Calu3 (cell line): ENCODE results near the gene PLA2G6. TPM values are rescaled to one million over a fixed set of nuclear protein-coding genes. Genes with fewer than 3 reads are reported as not detected.

Experiments used
- BruUV-seq: library from RNA; stranded (reverse); fragments of 400-500 nt; replicated peaks from 2 replicates; lab custom pipeline; 2021; lab: Mats Ljungman, UMichigan
- CTCF ChIA-PET: fragments of 300-600 bp; sonication (Branson Sonifier 250); formaldehyde crosslinking; loops from one replicate; lab custom pipeline; 2022; ENCODE audit warnings: antibody characterized with exemption; lab: Charles Lee
- DNase-seq: peaks from one replicate; pipeline ENCODE4 v3.0.0; 2022
- H3K27ac Mint-ChIP-seq: one replicate; pipeline ENCODE4 v1.8.0; 2022; ENCODE audit warnings: mixed read lengths; ENCODE audit not compliant: unreplicated experiment
- H3K27me3 Mint-ChIP-seq: one replicate; pipeline ENCODE4 v1.8.0; 2022; ENCODE audit warnings: mixed read lengths; ENCODE audit not compliant: unreplicated experiment
- H3K36me3 Mint-ChIP-seq: one replicate; pipeline ENCODE4 v1.8.0; 2022; ENCODE audit warnings: mild to moderate bottlenecking, moderate library complexity, mixed read lengths; ENCODE audit not compliant: insufficient read depth, unreplicated experiment
- H3K4me1 Mint-ChIP-seq: one replicate; pipeline ENCODE4 v1.8.0; 2022; ENCODE audit warnings: mild to moderate bottlenecking, low read depth, mixed read lengths; ENCODE audit not compliant: unreplicated experiment
- H3K4me3 Mint-ChIP-seq: one replicate; pipeline ENCODE4 v1.8.0; 2022; ENCODE audit warnings: mild to moderate bottlenecking, low read depth, moderate library complexity, mixed read lengths; ENCODE audit not compliant: unreplicated experiment
- H3K9me3 Mint-ChIP-seq: one replicate; pipeline ENCODE4 v1.8.0; 2022; ENCODE audit warnings: low read depth, mixed read lengths; ENCODE audit not compliant: unreplicated experiment
- intact Hi-C: fragments of 100-400 bp; cut with micrococcal nuclease; formaldehyde crosslinking; loops from one replicate; pipeline ENCODE4 v1.10.0; 2022; ENCODE audit not compliant: unreplicated experiment
- total RNA-seq: library from RNA; stranded (reverse); gene quantifications from 2 replicates; pipeline ENCODE4 v1.2.3, GENCODE V29; 2022
- TF ChIP-seq, protein P1 (sequence below): fragments of 200-600 bp; IDR thresholded peaks from one replicate; pipeline ENCODE4 v1.8.0; 2022; ENCODE audit warnings: antibody characterized with exemption; ENCODE audit not compliant: unreplicated experiment

Gene PLA2G6
- total RNA-seq, 1 experiment from 2014 or later = 43.5 TPM

DNA sequence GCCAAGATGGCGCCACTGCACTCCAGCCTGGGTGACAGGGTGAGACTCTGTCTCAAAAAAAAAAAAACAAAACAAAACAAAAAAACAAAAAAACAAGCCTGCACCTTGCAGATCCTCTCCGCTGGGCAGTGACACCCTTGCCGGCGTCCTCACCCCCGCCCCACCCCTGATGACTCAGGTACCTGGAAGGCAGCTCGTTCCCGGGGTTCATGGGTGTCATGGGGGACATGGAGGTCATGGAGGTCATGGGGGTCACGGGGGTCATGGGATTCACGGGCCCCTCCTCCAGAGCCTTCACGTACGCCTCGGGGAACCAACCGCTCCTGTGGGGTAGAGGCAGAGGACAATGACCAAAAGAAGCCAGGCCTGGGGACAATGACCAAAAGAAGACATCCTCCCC lies 94.7 kb downstream of the PLA2G6 start:
- no peaks in the 10 kb centered on the region for H3K27me3 Mint-ChIP-seq
- H3K4me1 Mint-ChIP-seq = peaks cover 20% of the 10 kb centered on the region
- BruUV-seq = no TSS peak
- DNase-seq = no peak
- TF ChIP-seq, protein P1, sequence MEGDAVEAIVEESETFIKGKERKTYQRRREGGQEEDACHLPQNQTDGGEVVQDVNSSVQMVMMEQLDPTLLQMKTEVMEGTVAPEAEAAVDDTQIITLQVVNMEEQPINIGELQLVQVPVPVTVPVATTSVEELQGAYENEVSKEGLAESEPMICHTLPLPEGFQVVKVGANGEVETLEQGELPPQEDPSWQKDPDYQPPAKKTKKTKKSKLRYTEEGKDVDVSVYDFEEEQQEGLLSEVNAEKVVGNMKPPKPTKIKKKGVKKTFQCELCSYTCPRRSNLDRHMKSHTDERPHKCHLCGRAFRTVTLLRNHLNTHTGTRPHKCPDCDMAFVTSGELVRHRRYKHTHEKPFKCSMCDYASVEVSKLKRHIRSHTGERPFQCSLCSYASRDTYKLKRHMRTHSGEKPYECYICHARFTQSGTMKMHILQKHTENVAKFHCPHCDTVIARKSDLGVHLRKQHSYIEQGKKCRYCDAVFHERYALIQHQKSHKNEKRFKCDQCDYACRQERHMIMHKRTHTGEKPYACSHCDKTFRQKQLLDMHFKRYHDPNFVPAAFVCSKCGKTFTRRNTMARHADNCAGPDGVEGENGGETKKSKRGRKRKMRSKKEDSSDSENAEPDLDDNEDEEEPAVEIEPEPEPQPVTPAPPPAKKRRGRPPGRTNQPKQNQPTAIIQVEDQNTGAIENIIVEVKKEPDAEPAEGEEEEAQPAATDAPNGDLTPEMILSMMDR = no peak
- intact Hi-C loops = no loop called here
- H3K9me3 Mint-ChIP-seq = no peaks in the 10 kb centered on the region
- H3K27ac Mint-ChIP-seq = peak overlapping the region; percentile 40
- H3K36me3 Mint-ChIP-seq = peaks cover 76% of the 10 kb centered on the region
- H3K4me3 Mint-ChIP-seq = no peak overlapping the region
- CTCF ChIA-PET = no interaction called here

DNA sequence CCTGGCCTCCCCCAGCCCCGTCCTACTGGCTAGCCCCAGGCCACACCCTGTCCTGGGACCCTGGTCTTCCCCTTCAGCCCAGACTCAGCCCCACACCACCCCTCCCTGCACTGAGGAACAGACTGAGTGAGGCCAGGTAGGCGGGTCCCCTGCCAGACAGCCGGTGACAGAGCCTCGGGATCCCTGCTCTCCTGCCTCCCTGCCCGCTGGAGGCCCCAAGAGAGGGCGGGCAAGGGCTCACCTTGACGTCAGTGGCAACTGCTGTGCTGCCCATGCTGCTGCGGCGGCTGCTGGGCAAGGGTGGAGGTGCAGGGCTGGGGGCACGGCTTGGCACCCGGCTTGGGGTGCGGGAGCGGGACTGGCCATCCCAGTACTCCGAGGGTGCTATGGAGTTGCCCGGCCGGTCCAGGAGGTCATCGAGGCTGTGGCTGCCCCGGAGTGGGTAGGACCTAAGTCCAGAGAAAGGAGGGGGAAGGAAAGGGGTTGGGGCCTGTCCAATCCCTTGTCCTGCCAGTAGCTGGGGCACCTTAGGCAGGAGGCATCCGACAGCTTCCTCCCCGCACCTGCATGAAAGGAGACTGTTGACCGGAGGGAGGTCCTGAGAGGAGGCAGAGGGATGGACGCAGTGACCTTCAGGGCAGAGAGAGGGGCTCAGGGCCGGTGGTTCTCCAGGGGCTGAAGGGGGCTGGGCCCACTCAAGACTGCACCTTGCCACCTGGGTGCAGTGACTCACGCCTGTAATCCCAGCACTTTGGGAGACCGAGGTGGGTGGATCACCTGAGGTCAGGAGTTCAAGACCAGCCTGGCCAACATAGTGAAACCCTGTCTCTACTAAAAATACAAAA lies 95.4 kb downstream of the PLA2G6 start:
- intact Hi-C loops = no loop called here
- Mint-ChIP-seq H3K4me3 (peak overlapping the region; percentile 45), H3K4me1 (peaks cover 20% of the 10 kb centered on the region), H3K36me3 (peaks cover 75% of the 10 kb centered on the region), H3K27ac (no peak overlapping the region), H3K27me3 (no peaks in the 10 kb centered on the region), H3K9me3 (no peaks in the 10 kb centered on the region)
- CTCF ChIA-PET = no interaction called here
- DNase-seq = no peak
- no TSS peak for BruUV-seq
- TF ChIP-seq, protein P1 = no peak

DNA sequence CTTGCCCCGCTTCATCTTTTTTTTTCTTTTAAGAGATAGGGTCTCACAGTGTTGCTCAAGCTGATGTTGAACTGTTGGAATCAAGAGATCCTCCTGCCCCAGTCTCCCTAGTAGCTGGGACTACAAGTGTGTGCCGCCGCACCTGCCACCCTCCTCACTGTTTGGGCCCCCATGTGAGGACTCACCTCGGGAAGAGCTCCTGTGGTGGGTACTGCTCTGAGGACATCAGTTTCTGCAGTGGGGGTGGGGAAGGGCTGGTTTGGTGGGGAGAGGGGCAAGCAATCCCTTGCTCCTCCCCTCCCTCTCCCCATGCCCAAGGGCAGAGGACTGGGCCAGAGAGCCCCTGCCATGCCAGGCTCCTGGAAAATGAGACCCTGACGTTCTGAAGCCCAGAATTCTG lies 96.1 kb downstream of the PLA2G6 start:
- peaks cover 20% of the 10 kb centered on the region for H3K4me1 Mint-ChIP-seq
- CTCF ChIA-PET = no interaction called here
- TF ChIP-seq, protein P1 = no peak
- intact Hi-C loops = no loop called here
- peaks cover 71% of the 10 kb centered on the region for H3K36me3 Mint-ChIP-seq
- no peak overlapping the region for H3K4me3 Mint-ChIP-seq
- no TSS peak for BruUV-seq
- H3K27me3 Mint-ChIP-seq = no peaks in the 10 kb centered on the region
- no peak for DNase-seq
- no peak overlapping the region for H3K27ac Mint-ChIP-seq
- no peaks in the 10 kb centered on the region for H3K9me3 Mint-ChIP-seq

DNA sequence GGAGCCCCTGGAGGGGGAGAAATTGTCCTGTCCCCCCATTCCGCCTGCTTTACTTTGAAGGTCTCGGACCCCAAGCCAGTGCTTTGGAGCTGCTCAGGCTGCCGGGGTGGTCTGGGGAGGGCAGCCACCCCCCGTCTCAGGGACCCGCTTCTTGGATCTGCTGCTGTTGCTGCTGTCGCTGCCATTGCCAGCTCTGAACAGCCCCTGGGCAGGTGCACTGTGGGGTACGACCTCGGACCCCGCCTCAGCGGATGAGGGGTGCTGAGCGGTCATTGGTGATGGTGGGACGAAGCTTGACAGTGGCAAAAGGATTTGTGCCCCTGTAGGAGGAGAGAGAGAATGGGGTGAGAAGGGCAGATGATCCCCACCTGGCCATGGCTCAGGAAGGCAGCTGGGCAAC lies 96.6 kb downstream of the PLA2G6 start:
- no peak overlapping the region for H3K4me3 Mint-ChIP-seq
- H3K27ac Mint-ChIP-seq = no peak overlapping the region
- TF ChIP-seq, protein P1 = no peak
- no peak for DNase-seq
- peaks cover 20% of the 10 kb centered on the region for H3K4me1 Mint-ChIP-seq
- CTCF ChIA-PET = no interaction called here
- intact Hi-C loops = no loop called here
- TSS peak; percentile 94 for BruUV-seq
- no peaks in the 10 kb centered on the region for H3K9me3 Mint-ChIP-seq
- H3K36me3 Mint-ChIP-seq = peaks cover 71% of the 10 kb centered on the region
- H3K27me3 Mint-ChIP-seq = no peaks in the 10 kb centered on the region
